CD14-positive monocyte (primary cell): ENCODE results near the gene CYP4V2. TPM values are rescaled to one million over a fixed set of nuclear protein-coding genes. Genes with fewer than 3 reads are reported as not detected.

Source experiments
- DNase-seq, 3 donors: peaks; one replicate each; pipeline ENCODE4 v3.0.0-alpha.2; 2011 to 2022
- H2AFZ ChIP-seq: 2 replicates; pipeline ENCODE4 v1.6.0; 2012; ENCODE audit warnings: mild to moderate bottlenecking, low read depth, low read length, inconsistent platforms; ENCODE audit not compliant: insufficient read depth, poor library complexity, severe bottlenecking
- H3K27ac ChIP-seq, 2 donors: 1 replicate in 1 of 2; 2 replicates in 1 of 2; pipeline ENCODE4 v1.5.1; 2012 to 2013; ENCODE audit warnings: low read length in 2 of 2, control low read depth in 1 of 2, inconsistent platforms in 1 of 2, low read depth in 1 of 2, mild to moderate bottlenecking in 1 of 2
- H3K27me3 ChIP-seq, 2 donors: one replicate each; pipeline versions ENCODE4 v1.6.0 to v1.6.1; 2011 to 2013; ENCODE audit warnings: low read length in 2 of 2; ENCODE audit not compliant: control insufficient read depth in 2 of 2, insufficient read depth in 2 of 2
- H3K36me3 ChIP-seq, 2 donors: replicated peaks in 1 of 2; 1 replicate in 1 of 2; 2 replicates in 1 of 2; pipeline versions ENCODE4 v1.5.1 to v1.6.1; 2012 to 2013; ENCODE audit warnings: low read length in 2 of 2, control low read depth in 1 of 2, inconsistent platforms in 1 of 2, mild to moderate bottlenecking in 1 of 2; ENCODE audit not compliant: insufficient read depth in 2 of 2, control insufficient read depth in 1 of 2
- H3K4me1 ChIP-seq, 2 donors: 1 replicate in 1 of 2; 2 replicates in 1 of 2; pipeline versions ENCODE4 v1.5.1 to v1.6.1; 2012 to 2013; ENCODE audit warnings: low read length in 2 of 2, control low read depth in 1 of 2, inconsistent platforms in 1 of 2, mild to moderate bottlenecking in 1 of 2, moderate library complexity in 1 of 2; ENCODE audit not compliant: insufficient read depth in 2 of 2, control insufficient read depth in 1 of 2
- H3K4me2 ChIP-seq: replicated peaks from 2 replicates; pipeline ENCODE3; 2012; ENCODE audit warnings: low read length, moderate library complexity, mild to moderate bottlenecking; ENCODE audit not compliant: poor library complexity, severe bottlenecking; ENCODE audit errors: extremely low read depth
- H3K4me3 ChIP-seq, 3 experiments: fragments of 200-600 bp in 1 of 3; sonication (generic) in 1 of 3; replicated peaks in 1 of 3; 1 replicate in 2 of 3; 2 replicates in 1 of 3; pipeline ENCODE4 v1.5.1; 2011 to 2013; ENCODE audit warnings: low read length in 3 of 3, mild to moderate bottlenecking in 3 of 3, control low read depth in 2 of 3, low read depth in 2 of 3, inconsistent platforms in 1 of 3, moderate library complexity in 1 of 3
- H3K79me2 ChIP-seq: 2 replicates; pipeline ENCODE4 v1.6.0; 2012; ENCODE audit warnings: mild to moderate bottlenecking, control low read depth, inconsistent platforms, low read length, moderate library complexity; ENCODE audit not compliant: insufficient read depth
- H3K9ac ChIP-seq: 2 replicates; pipeline ENCODE4 v1.6.0; 2017; ENCODE audit warnings: low read length, mild to moderate bottlenecking; ENCODE audit not compliant: insufficient read depth, poor library complexity, severe bottlenecking
- H3K9me3 ChIP-seq, 2 donors: replicated peaks in 1 of 2; 1 replicate in 1 of 2; 2 replicates in 1 of 2; pipeline versions ENCODE4 v1.5.1 to v1.6.1; 2012 to 2013; ENCODE audit warnings: low read length in 2 of 2, control low read depth in 1 of 2; ENCODE audit not compliant: control insufficient read depth in 1 of 2, insufficient read depth in 1 of 2
- H4K20me1 ChIP-seq: 2 replicates; pipeline ENCODE4 v1.6.0; 2012; ENCODE audit warnings: mild to moderate bottlenecking, low read length, control low read depth, moderate library complexity; ENCODE audit not compliant: insufficient read depth
- H3K27ac Mint-ChIP-seq, 7 donors: one replicate each; pipeline ENCODE4 v1.8.0; 2020; ENCODE audit warnings: mild to moderate bottlenecking in 7 of 7, mixed read lengths in 7 of 7, moderate library complexity in 6 of 7, inconsistent platforms in 2 of 7
- H3K27me3 Mint-ChIP-seq, 3 donors: one replicate each; pipeline ENCODE4 v1.8.0; 2021 to 2022; ENCODE audit warnings: low read depth in 3 of 3, mild to moderate bottlenecking in 3 of 3, mixed read lengths in 3 of 3, moderate library complexity in 3 of 3, inconsistent platforms in 1 of 3
- H3K36me3 Mint-ChIP-seq, 2 donors: one replicate each; pipeline ENCODE4 v1.8.0; 2020; ENCODE audit warnings: mixed read lengths in 2 of 2, inconsistent platforms in 1 of 2, mild to moderate bottlenecking in 1 of 2
- H3K4me1 Mint-ChIP-seq: one replicate; pipeline ENCODE4 v1.8.0; 2020; ENCODE audit warnings: mild to moderate bottlenecking, mixed read lengths
- H3K4me3 Mint-ChIP-seq, 2 donors: one replicate each; pipeline ENCODE4 v1.8.0; 2020; ENCODE audit warnings: mild to moderate bottlenecking in 2 of 2, mixed read lengths in 2 of 2, moderate library complexity in 1 of 2
- H3K9me3 Mint-ChIP-seq, 7 donors: one replicate each; pipeline ENCODE4 v1.8.0; 2020 to 2022; ENCODE audit warnings: mixed read lengths in 7 of 7, mild to moderate bottlenecking in 6 of 7, moderate library complexity in 6 of 7, inconsistent platforms in 2 of 7
- CTCF ChIP-seq: fragments of 200-600 bp; IDR thresholded peaks from one replicate; pipeline ENCODE4 v1.8.0; 2022; ENCODE audit warnings: antibody characterized with exemption, mild to moderate bottlenecking
- WGBS: methylation state at CpG from one replicate; pipeline ENCODE4 v1.1.5; 2013; ENCODE audit warnings: missing lambda C conversion rate; ENCODE audit not compliant: insufficient coverage; 5-methylcytosine and 5-hydroxymethylcytosine counted together
- intact Hi-C, 2 donors: fragments of 100-400 bp; cut with micrococcal nuclease; formaldehyde crosslinking; loops; one replicate each; pipeline versions ENCODE4 v1.15.0 to v1.15.1; 2023
- polyA minus RNA-seq: library from RNA; depleted of rRNA, polyadenylated mRNA; stranded (reverse); fragments of >200 nt; gene quantifications from 2 replicates; pipeline ENCODE4 v1.2.3, GENCODE V29; 2012
- polyA plus RNA-seq, 3 donors: library from polyadenylated mRNA; depleted of rRNA in 1 of 3; unstranded in 2 of 3; stranded (reverse) in 1 of 3; fragments of 300-500 nt in 2 of 3; fragments of >200 nt in 1 of 3; fragmentation: Illumina TruSeq in 2 of 3; gene quantifications; 1 replicate in 2 of 3; 2 replicates in 1 of 3; pipeline ENCODE4 v1.2.3, GENCODE V29; 2012 to 2021
- total RNA-seq, 12 experiments: library from RNA in 1 of 12; stranded (reverse) in 1 of 12; fragments of 120-200 nt in 1 of 12; gene quantifications; one replicate each; pipeline ENCODE4 v1.2.4 and lab custom pipeline; 2013 to 2026; ENCODE audit warnings: mixed read lengths in 6 of 12, inconsistent platforms in 1 of 12

The CYP4V2 gene
- total RNA-seq (2013): 15.2 TPM
- polyA plus RNA-seq (10 to 100 TPM in 1 of 3 donors, 1 to 10 TPM in 2; 6.3 to 10.5 (median 6.3) TPM), polyA minus RNA-seq (6.2 and 7.8 TPM in 2 replicates), total RNA-seq (lab: John Stamatoyannopoulos, UW) (1.4 to 18.5 (median 12.3) reads per million in 11 experiments)

- Mint-ChIP-seq H3K27me3 (peaks cover 2 to 12% (median 5%) of the 10 kb centered on the region in 3 donors), H3K36me3 (peaks cover 12 to 14% of the 10 kb centered on the region in 2 donors), H3K27ac (peak within 1 kb of the TSS; percentile 84 to 97 (median 91)), H3K9me3 (peaks cover 0 to 2% (median 0%) of the 10 kb centered on the region in 7 donors), H3K4me1 (peaks cover 21% of the 10 kb centered on the region), H3K4me3 (peak within 1 kb of the TSS; percentile 98)
- intact Hi-C loops: no loop called here
- TF ChIP-seq CTCF: peak; percentile 55
- Histone ChIP-seq H3K4me3 (peak within 1 kb of the TSS; percentile 74 to 94 (median 90)), H3K9me3 (no peaks in the 10 kb centered on the region), H3K4me2 (peak within 1 kb of the TSS; percentile 95), H3K9ac (peak within 1 kb of the TSS; percentile 82), H3K27ac (peak within 1 kb of the TSS; percentile 67 to 76), H3K36me3 (peaks cover 0 to 16% of the 10 kb centered on the region in 2 donors), H3K79me2 (no peaks in the 10 kb centered on the region), H2AFZ (peak within 1 kb of the TSS; percentile 90), H3K4me1 (peaks cover 20 to 29% of the 10 kb centered on the region in 2 donors), H4K20me1 (no peaks in the 10 kb centered on the region), H3K27me3 (no peaks in the 10 kb centered on the region)
- under 1% methylated on average over 107 of the region's 107 CpGs for WGBS
- DNase-seq: peak; percentile 69 to 79 (median 74)
Observed at GRCh38 chr4:186191200-186192065, at the start of gene CYP4V2. Gene CYP4V2, plus strand, starts transcription at chr4:186191567. Its CDS starts 257 bp downstream, at chr4:186191824.

- no peak for TF ChIP-seq CTCF
- 3% methylated on average over 46 of the region's 72 CpGs for WGBS
- peaks cover 0 to 8% of the 10 kb centered on the region in 2 donors for H3K36me3 Mint-ChIP-seq
- H3K27me3 Mint-ChIP-seq: peaks cover 40 to 63% (median 58%) of the 10 kb centered on the region in 3 donors
- no peaks in the 10 kb centered on the region for H3K4me1 ChIP-seq
- no peak for DNase-seq
- H3K4me1 Mint-ChIP-seq: peaks cover 6% of the 10 kb centered on the region
- H3K79me2 ChIP-seq: no peaks in the 10 kb centered on the region
- peak overlapping the region; percentile 15 for H3K4me2 ChIP-seq
- no peak overlapping the region for H3K27ac ChIP-seq
- no peak overlapping the region for H2AFZ ChIP-seq
- H3K27ac Mint-ChIP-seq: no peak overlapping the region
- H3K36me3 ChIP-seq: no peaks in the 10 kb centered on the region
- no peak overlapping the region for H3K9ac ChIP-seq
- no peaks in the 10 kb centered on the region for H4K20me1 ChIP-seq
- intact Hi-C loops: no loop called here
- no peak overlapping the region for H3K4me3 ChIP-seq
- peak overlapping the region in 1 of 2 donors; percentile 79 for H3K4me3 Mint-ChIP-seq
- peaks cover 28 to 56% of the 10 kb centered on the region in 2 donors for H3K27me3 ChIP-seq
- H3K9me3 ChIP-seq: peaks cover 0 to 8% of the 10 kb centered on the region in 2 donors
- H3K9me3 Mint-ChIP-seq: peaks cover 0 to 11% (median 4%) of the 10 kb centered on the region in 7 donors
Observed at GRCh38 chr4:186144198-186144945, 47.0 kb upstream of the CYP4V2 start.
